ENCODE measurements around the gene AMDHD2. TPM values are rescaled to one million over a fixed set of nuclear protein-coding genes. Genes with fewer than 3 reads are reported as not detected.
"Not testable (repeated sequence)": the region's sequence is repeated elsewhere in the genome, so short reads cannot be mapped to it uniquely, and the experiment has no call there.

Gene AMDHD2
- total and polyA plus RNA-seq, 2 experiments from 2014 or later = 20.2 to 68.1 TPM

GRCh38 chr16:2577044-2577443 is 56.9 kb downstream of the AMDHD2 start:
- not testable (repeated sequence) for H3K4me3 Mint-ChIP-seq; H3K4me2 ChIP-seq; H3K27ac ChIP-seq (ENCODE audit: low read depth); H3K36me3 Mint-ChIP-seq (ENCODE audit: low read depth); H3K4me1 Mint-ChIP-seq; ATAC-seq; DNase-seq (ENCODE audit: low spot score); H3K27me3 ChIP-seq (ENCODE audit: insufficient read depth); H3K4me1 ChIP-seq (ENCODE audit: insufficient read depth); H2AFZ ChIP-seq; H4K20me1 ChIP-seq (replicated peaks; ENCODE audit: insufficient read depth); H3K9me2 ChIP-seq (ENCODE audit: insufficient read depth); H3K27me3 Mint-ChIP-seq (ENCODE audit: insufficient read depth, low read depth, poor library complexity); H3K9me3 Mint-ChIP-seq; H3K27ac Mint-ChIP-seq; H3K79me2 ChIP-seq (replicated peaks; ENCODE audit: insufficient read depth); H3K36me3 ChIP-seq (ENCODE audit: insufficient read depth); H3K4me3 ChIP-seq; H3F3A ChIP-seq (replicated peaks; ENCODE audit: low read depth)

- not testable (repeated sequence) for H2AFZ ChIP-seq; H3K4me1 Mint-ChIP-seq; H3K79me2 ChIP-seq (replicated peaks; ENCODE audit: insufficient read depth); H4K20me1 ChIP-seq (replicated peaks; ENCODE audit: insufficient read depth); H3F3A ChIP-seq (replicated peaks; ENCODE audit: low read depth); H3K4me1 ChIP-seq (ENCODE audit: insufficient read depth); H3K27ac ChIP-seq (ENCODE audit: low read depth); ATAC-seq; H3K27ac Mint-ChIP-seq; H3K4me3 ChIP-seq; H3K27me3 Mint-ChIP-seq (ENCODE audit: insufficient read depth, low read depth, poor library complexity); H3K9me2 ChIP-seq (ENCODE audit: insufficient read depth); H3K36me3 ChIP-seq (ENCODE audit: insufficient read depth); H3K36me3 Mint-ChIP-seq (ENCODE audit: low read depth); DNase-seq (ENCODE audit: low spot score); H3K4me2 ChIP-seq; H3K4me3 Mint-ChIP-seq; H3K27me3 ChIP-seq (ENCODE audit: insufficient read depth); H3K9me3 Mint-ChIP-seq
Measured at GRCh38 chr16:2578905-2579304, 58.7 kb downstream of the AMDHD2 start.

- not testable (repeated sequence) for H3K27me3 Mint-ChIP-seq (ENCODE audit: insufficient read depth, low read depth, poor library complexity); H3K36me3 Mint-ChIP-seq (ENCODE audit: low read depth); H3K4me3 ChIP-seq; H3K4me2 ChIP-seq; H3F3A ChIP-seq (replicated peaks; ENCODE audit: low read depth); H3K4me1 ChIP-seq (ENCODE audit: insufficient read depth); H3K27me3 ChIP-seq (ENCODE audit: insufficient read depth); H3K9me3 Mint-ChIP-seq; H3K4me3 Mint-ChIP-seq; H3K27ac ChIP-seq (ENCODE audit: low read depth); H3K9me2 ChIP-seq (ENCODE audit: insufficient read depth); H3K79me2 ChIP-seq (replicated peaks; ENCODE audit: insufficient read depth); H3K36me3 ChIP-seq (ENCODE audit: insufficient read depth); H4K20me1 ChIP-seq (replicated peaks; ENCODE audit: insufficient read depth); H2AFZ ChIP-seq; H3K4me1 Mint-ChIP-seq; H3K27ac Mint-ChIP-seq
- peak; percentile 60 for DNase-seq (ENCODE audit: low spot score)
- ATAC-seq = peak; percentile 94
- peak; percentile 26 to 46; a peak in 2 of 4 replicates for TF ChIP-seq CTCF (conservative IDR thresholded peaks at IDR 0.05; ENCODE audit: low read depth in 2 of 2)
Measured at GRCh38 chr16:2580143-2580542, 60.0 kb downstream of the AMDHD2 start.

GRCh38 chr16:2580818-2581217 is 60.6 kb downstream of the AMDHD2 start:
- not testable (repeated sequence) for H3K27ac Mint-ChIP-seq; H3K9me3 Mint-ChIP-seq; DNase-seq (ENCODE audit: low spot score); H3K4me1 Mint-ChIP-seq; H3K36me3 ChIP-seq (ENCODE audit: insufficient read depth); H4K20me1 ChIP-seq (replicated peaks; ENCODE audit: insufficient read depth); H3K27me3 ChIP-seq (ENCODE audit: insufficient read depth); H3F3A ChIP-seq (replicated peaks; ENCODE audit: low read depth); H3K27me3 Mint-ChIP-seq (ENCODE audit: insufficient read depth, low read depth, poor library complexity); H3K4me3 Mint-ChIP-seq; H3K27ac ChIP-seq (ENCODE audit: low read depth); H3K4me2 ChIP-seq; H3K9me2 ChIP-seq (ENCODE audit: insufficient read depth); H3K4me3 ChIP-seq; H3K79me2 ChIP-seq (replicated peaks; ENCODE audit: insufficient read depth); H2AFZ ChIP-seq; H3K36me3 Mint-ChIP-seq (ENCODE audit: low read depth); ATAC-seq; H3K4me1 ChIP-seq (ENCODE audit: insufficient read depth)

MicroRNAs within 50 kb of the gene (microRNA counts, 767-probe panel; counts per million panel counts)
- not detected for microRNA hsa-miR-3178

Small RNAs within 50 kb of the gene (microRNA-seq; reads per million reads assigned to microRNA genes)
- not detected for gene MIR3178

Small RNAs within 50 kb of the gene (small RNA-seq; reads per million reads assigned to genes)
- gene AC093525.1 (ENCODE audit: low replicate concordance) (not detected), gene MIR3178 (ENCODE audit: low replicate concordance) (not detected)

Other genes starting within 250 kb of the AMDHD2 start
- gene ABCA3, start 179.6 kb upstream of the AMDHD2 start, total RNA-seq (2014; rRNA removed; shearing (Covaris generic)) = 3.2 and 4.1 TPM in 2 replicates
- 1.8 and 3.0 TPM in 2 replicates for gene ABCA3, start 179.6 kb upstream of the AMDHD2 start, polyA plus RNA-seq (2016; fragmentation: Nextera tagmentation; extraction: Ambion mirVana)
- gene CCNF, start 90.9 kb upstream of the AMDHD2 start, total RNA-seq (2014; rRNA removed; shearing (Covaris generic)) = 53.0 and 54.2 TPM in 2 replicates
- gene CCNF, start 90.9 kb upstream of the AMDHD2 start, polyA plus RNA-seq (2016; fragmentation: Nextera tagmentation; extraction: Ambion mirVana) = 21.2 and 24.5 TPM in 2 replicates
- gene TEDC2, start 60.3 kb upstream of the AMDHD2 start, total RNA-seq (2014; rRNA removed; shearing (Covaris generic)) = 86.5 and 98.9 TPM in 2 replicates
- 50.2 and 50.6 TPM in 2 replicates for gene TEDC2, start 60.3 kb upstream of the AMDHD2 start, polyA plus RNA-seq (2016; fragmentation: Nextera tagmentation; extraction: Ambion mirVana)
- 1.7 and 3.0 TPM in 2 replicates for gene NTN3, start 49.1 kb upstream of the AMDHD2 start, total RNA-seq (2014; rRNA removed; shearing (Covaris generic))
- 0.10 TPM in 1 of 2 replicates, not detected in the other for gene NTN3, start 49.1 kb upstream of the AMDHD2 start, polyA plus RNA-seq (2016; fragmentation: Nextera tagmentation; extraction: Ambion mirVana)
- 19.3 and 21.0 TPM in 2 replicates for gene TBC1D24, start 45.2 kb upstream of the AMDHD2 start, total RNA-seq (2014; rRNA removed; shearing (Covaris generic))
- 5.4 and 6.1 TPM in 2 replicates for gene TBC1D24, start 45.2 kb upstream of the AMDHD2 start, polyA plus RNA-seq (2016; fragmentation: Nextera tagmentation; extraction: Ambion mirVana)
- 98.2 and 109 TPM in 2 replicates for gene ATP6V0C, start 6.4 kb upstream of the AMDHD2 start, total RNA-seq (2014; rRNA removed; shearing (Covaris generic))
- gene ATP6V0C, start 6.4 kb upstream of the AMDHD2 start, polyA plus RNA-seq (2016; fragmentation: Nextera tagmentation; extraction: Ambion mirVana) = 154 and 162 TPM in 2 replicates
- gene CEMP1, start 11.0 kb downstream of the AMDHD2 start, total RNA-seq (2014; rRNA removed; shearing (Covaris generic)) = 0.31 TPM in 1 of 2 replicates, not detected in the other
- gene CEMP1, start 11.0 kb downstream of the AMDHD2 start, polyA plus RNA-seq (2016; fragmentation: Nextera tagmentation; extraction: Ambion mirVana) = 7.5 and 10.1 TPM in 2 replicates
- 24.9 and 25.8 TPM in 2 replicates for gene PDPK1, start 17.6 kb downstream of the AMDHD2 start, total RNA-seq (2014; rRNA removed; shearing (Covaris generic))
- 13.1 and 19.3 TPM in 2 replicates for gene PDPK1, start 17.6 kb downstream of the AMDHD2 start, polyA plus RNA-seq (2016; fragmentation: Nextera tagmentation; extraction: Ambion mirVana)
- gene KCTD5, start 162.2 kb downstream of the AMDHD2 start, total RNA-seq (2014; rRNA removed; shearing (Covaris generic)) = 26.1 and 31.8 TPM in 2 replicates
- 18.5 and 19.7 TPM in 2 replicates for gene KCTD5, start 162.2 kb downstream of the AMDHD2 start, polyA plus RNA-seq (2016; fragmentation: Nextera tagmentation; extraction: Ambion mirVana)
- 0.85 and 1.6 TPM in 2 replicates for gene PRSS27, start 199.9 kb downstream of the AMDHD2 start, total RNA-seq (2014; rRNA removed; shearing (Covaris generic))
- gene PRSS27, start 199.9 kb downstream of the AMDHD2 start, polyA plus RNA-seq (2016; fragmentation: Nextera tagmentation; extraction: Ambion mirVana) = 0.73 and 1.1 TPM in 2 replicates
- gene SRRM2, start 232.3 kb downstream of the AMDHD2 start, total RNA-seq (2014; rRNA removed; shearing (Covaris generic)) = 253 and 308 TPM in 2 replicates
- 893 and 928 TPM in 2 replicates for gene SRRM2, start 232.3 kb downstream of the AMDHD2 start, polyA plus RNA-seq (2016; fragmentation: Nextera tagmentation; extraction: Ambion mirVana)

All from GM23338 (cell line).